Cerebellar nuclear complex (tissue), 1 donor: ENCODE measurements around the gene SEC22A.
A peak's percentile ranks its signal among the peaks of the same experiment; 100 is the strongest.

Source experiments
- DNase-seq, 2 experiments: peaks; one replicate each; lab custom pipeline; 2025; lab: John Stamatoyannopoulos, UW

SEC22A gene

DNA sequence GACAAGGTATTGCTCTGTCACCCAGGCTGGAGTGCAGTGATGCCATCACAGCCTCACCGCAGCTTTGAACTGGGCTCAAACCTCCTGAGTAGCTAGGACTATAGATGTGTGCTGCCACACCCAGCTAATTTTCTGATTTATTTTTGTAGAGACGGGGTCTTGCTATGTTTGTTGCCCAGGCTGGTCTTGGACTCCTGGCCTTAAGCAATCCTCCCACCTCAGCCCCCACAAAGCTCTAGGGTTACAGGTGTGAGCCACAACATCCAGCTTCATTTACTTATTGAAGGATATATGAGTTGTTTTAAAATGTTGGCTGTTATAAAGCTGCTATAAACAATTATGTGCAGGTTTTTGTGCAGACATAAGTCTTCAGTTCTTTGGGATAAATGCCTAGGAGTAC, 62.2 kb downstream of the SEC22A start:
- DNase-seq = no peak

DNA sequence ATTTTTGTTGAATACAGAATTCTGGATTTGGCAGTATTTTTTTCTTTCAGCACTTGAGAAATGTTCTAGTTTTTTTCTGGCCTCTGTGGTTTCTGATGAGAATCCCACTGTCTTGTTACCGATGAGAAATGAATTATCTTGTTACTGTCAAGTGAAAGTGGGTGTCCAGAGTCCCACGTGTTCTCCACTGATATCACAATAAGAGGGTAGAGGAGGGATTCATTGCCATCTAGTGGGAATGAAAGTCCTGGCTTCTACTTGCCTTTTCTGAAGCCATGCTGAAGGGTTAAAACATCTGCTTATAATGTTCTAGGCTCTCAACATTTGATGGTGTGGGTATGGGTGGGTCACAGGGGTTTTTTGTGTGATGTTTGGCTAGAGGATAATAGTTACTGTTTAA, 66.1 kb downstream of the SEC22A start:
- no peak for DNase-seq

DNA sequence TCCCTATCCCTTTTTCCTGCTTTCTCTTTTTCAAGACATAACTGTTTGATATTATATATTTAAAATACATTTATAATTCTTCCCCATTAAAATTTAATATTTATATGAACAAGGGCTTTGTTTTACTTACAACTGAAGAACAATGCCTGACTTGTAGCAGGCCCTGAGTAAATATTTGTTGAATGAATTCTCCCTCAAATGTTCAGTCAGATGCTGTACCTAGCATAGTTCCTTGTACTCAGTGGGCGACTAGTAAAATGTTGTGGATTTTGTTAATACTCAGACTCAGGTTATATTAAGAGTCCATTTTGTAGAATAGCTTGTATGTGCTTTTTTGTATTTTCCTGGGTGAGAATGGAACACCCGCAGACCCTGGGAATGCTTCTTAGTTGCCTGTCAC, 69.1 kb downstream of the SEC22A start:
- DNase-seq = no peak

DNA sequence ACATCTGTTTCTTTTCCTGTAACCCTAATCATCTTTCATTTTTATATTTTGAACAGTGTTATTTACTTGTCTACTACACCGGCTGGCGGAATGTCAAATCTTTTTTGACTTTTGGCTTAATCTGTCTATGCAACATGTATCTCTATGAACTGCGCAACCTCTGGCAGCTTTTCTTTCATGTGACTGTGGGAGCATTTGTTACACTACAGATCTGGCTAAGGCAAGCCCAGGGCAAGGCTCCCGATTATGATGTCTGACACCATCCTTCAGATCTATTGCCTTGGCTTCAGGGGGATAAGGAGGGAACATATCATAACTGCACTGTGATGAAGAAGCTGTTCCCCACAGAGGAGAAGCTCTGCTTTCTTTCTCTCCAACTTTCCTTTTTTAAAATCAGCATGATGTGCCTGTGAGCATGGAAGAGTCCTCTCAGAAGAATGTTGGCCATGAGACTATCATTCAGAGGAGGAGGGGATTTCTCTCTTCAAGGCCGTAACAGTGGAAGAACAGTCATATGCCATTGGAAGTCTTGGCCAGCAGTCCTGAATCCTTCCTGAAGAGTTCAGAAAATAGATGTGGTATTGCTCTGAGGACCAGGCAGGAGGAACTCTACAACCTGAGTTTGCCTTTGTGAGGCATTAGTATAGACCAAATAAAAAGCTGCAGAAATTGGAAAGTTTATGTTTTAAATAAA, 69.9 kb downstream of the SEC22A start:
- DNase-seq = no peak

DNA sequence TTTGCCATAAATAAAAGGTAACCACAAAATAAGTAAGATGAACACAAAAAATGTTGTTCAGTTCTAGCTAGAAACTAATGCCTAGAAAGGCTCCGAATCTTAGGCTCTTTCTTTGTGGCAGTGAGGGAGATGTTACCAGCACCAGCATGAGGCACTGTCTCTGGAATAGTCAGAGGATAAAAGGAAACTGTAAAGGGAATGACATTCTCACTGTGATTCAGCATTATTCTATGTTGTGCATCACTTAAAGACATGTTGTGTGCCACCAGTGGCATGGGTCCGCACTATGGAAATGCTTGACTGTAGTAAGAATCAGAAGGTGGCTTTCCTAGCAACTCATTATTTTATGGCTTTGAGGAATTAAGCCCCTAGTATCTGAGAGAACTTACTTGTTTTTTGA, 70.8 kb downstream of the SEC22A start:
- DNase-seq = no peak

DNA sequence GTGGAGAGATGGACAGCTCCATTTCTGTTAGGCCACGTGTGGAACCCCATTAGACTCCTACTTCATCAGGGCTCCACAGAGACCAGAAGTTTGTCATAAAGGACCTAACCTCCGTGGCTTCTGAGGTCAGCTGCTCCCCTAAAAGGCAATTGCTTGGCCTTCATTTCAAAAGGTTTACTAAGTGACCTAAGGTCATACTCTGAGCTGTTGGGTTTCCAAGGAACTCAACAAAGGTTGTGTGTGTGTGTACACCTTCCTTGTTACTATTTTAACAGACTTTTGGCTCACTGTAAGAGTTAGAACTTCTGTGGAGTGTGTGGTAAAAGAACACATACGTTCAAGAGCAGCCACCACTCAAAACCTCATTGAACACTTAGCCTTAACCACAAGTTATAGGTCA, 73.9 kb downstream of the SEC22A start:
- DNase-seq = no peak

DNA sequence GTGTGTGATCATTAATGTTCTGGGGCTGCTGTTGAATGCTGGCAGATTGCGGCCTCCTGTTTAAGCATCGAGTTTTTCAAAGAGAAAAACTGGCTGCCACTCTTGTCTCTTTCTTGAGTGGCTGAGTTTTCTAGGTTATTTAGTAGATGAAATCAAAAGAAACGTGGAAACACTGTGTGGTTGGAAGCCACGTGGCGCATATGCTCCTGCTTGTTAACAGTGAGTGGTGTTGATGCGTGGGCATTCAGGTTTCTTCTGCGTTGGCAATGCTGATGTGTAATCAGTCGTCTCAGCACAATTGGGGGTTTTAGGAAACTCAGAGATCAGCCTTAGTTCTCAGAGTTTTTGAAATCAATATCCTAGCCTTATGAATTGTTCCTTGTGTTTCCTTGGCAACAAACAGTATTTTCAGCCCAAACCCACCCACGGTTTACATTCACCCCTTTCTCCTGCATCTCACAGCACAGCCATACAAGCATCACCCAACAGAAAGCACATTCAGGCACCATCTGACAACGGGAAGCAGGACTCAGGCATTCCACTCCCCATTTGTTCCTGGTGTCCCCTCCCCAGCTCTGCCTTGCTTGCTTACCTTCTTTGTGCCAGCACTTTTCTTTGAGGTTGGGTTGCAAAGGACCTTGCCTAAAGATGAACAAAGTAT, 74.7 kb downstream of the SEC22A start:
- DNase-seq = no peak

DNA sequence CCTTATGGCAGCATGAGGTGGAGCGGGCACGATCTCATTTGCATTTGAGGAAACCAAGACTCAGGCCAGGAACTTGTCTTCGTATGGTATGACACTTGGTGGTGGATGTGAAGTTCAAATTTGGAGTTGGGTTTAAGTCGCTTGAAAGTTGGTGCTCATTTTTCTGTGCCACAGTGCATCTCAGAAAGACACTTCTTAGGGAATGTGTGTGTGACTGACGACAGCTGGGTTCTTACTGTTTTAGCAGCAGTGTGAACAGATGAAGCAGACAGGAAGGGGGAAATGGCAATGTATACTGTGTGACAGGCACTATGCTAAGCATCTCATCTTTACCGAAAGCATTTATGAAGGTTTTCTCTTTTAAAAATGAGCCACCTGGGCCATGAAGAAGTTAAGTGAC, 75.4 kb downstream of the SEC22A start:
- DNase-seq = no peak

DNA sequence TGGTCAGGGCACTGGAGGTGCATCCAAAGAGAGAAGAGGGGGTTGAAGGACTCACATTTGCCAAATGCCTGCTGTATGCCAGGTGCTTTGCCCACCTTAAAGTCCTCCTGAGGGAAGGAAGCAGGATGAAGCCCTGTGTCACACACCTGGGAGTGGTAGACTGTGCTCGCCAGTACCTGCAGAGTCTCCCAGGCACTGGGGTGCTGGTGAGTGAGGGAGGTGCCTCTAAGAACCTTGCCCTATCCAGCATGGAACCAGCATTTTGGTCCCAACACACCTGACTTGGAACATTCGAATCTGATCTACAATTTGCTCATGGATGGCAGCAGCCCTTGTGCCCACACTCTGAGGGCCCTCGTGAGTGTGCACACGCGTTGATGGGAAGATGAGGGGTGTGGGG, 76.7 kb downstream of the SEC22A start:
- no peak for DNase-seq

DNA sequence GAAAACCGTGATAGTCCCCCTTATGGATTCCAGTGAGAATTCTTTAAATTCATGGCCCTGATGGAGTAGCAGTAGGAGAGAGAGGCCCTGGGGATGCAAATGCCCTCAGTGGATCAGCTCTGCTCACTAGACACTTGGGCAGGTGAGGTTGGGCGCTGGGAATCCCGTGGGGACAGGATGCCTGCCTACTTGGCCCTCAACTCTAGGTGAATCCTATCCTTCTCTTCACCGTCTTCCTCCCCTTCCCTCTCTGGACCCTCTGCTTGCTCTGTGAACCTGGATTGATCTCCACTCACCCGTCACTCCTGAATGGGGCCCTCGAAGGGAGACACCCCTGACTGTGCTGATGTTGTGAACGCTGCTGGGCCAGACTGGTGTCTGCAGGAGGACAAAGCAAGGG, 77.4 kb downstream of the SEC22A start:
- DNase-seq = no peak

DNA sequence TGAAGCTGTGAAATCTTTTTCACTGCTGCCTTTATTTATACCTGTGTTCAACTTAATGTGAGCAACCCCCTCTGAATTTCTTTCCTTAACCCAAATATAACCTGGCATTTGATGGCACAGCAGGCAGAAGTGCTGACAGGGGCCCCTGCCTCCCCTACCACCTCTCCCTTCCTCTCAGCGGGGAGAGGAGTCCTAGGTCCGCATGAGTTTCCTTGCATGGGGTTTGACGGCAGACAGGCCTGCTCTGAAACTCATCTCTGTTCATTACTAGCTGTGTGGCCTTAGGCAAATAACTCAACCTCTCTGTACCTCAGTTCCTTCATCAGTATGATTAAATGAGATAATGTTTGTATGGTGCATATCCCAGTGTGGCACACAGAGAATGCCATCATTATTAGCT, 79.7 kb downstream of the SEC22A start:
- DNase-seq = no peak

DNA sequence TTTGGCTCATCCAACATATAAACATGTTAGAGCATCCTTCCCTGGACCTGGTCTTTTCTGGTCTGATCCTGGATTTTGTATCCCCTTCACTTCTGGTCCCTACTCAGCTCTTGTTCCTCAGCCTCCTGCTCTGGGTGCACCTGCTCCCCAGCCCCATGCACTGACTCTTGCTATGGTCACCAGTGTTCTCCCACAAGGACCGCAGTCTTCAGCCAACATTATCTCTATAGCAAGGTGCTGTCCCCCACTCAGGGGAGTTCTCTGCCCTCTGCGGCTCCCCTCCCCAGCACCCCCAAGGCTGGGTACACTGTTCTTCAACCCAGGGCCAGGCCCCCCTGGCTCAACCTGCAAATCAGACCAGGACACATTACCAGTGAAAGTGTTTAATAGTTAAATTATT, 80.2 kb downstream of the SEC22A start:
- DNase-seq = no peak

DNA sequence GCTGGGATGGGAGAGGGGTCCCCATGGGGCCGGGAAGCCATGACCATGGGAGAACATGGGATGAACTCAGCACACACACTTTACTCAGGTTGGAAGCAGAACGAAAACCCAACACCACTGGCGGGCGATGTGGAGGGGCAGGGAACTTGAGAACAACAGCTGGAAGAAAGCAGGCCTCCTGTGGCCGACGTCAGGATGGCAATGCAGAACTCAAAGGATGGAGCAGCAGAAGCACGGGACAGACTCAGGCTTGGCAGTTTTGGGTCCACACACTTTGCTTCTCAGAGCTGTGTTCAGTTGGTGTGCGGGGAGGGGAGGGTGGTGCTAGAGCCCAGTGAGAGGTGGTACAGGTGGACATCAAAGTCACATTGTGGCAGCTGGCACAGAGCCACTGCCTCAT, 80.7 kb downstream of the SEC22A start:
- no peak for DNase-seq

DNA sequence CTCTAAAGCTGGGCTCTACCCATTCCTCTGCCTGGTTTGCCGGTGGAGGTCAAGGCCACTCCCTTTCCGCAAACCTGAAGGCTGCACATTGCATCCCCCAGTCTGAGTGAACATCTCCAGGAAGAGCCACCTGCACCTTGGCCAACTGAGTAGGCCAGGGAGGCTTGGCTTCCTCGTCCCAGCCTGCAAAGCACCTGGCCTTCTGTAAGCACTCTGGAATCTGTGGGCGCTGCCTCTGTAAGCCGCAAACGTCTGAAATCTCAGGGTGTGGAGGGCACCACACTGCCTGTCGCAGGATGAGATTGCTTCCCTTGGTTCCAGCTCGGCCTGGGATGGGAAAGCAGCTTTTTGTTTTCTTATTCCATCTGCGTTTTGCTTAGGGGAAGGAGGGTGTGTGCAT, 81.3 kb downstream of the SEC22A start:
- no peak for DNase-seq

DNA sequence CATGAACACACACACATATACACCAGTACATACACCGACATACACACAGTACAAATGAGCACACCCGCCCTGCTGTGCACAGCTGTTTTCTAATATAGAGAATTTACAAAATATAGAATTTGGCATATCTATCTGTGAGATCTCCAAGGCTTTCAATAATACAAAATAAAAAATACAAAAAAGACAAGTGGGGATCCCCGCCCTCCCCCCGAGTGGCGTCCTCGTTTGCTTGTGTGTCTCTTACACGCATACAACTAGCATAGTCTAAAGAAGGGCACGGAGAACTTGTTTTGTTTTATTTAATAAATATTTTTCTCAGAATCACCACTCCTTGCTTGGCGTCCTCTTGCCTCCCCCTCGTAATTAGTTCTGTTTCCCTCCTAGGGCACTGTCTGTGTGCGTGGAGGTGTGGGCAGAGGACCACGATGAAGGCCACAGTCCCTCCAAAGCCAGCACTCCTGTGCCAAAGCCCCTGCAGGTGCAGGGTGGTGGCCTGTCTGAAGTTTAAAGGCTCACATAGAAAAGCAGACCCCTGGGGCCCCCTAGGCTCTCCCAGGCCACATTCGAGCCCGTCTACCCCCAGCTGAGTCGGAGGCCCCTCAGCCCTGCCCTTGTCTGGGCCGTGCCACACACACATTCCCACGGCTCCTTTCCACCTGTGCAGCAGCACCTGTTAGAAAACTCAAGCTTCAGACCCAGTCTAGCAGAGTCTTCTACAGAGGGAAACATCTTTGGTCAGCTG, 82.1 kb downstream of the SEC22A start:
- DNase-seq = no peak

DNA sequence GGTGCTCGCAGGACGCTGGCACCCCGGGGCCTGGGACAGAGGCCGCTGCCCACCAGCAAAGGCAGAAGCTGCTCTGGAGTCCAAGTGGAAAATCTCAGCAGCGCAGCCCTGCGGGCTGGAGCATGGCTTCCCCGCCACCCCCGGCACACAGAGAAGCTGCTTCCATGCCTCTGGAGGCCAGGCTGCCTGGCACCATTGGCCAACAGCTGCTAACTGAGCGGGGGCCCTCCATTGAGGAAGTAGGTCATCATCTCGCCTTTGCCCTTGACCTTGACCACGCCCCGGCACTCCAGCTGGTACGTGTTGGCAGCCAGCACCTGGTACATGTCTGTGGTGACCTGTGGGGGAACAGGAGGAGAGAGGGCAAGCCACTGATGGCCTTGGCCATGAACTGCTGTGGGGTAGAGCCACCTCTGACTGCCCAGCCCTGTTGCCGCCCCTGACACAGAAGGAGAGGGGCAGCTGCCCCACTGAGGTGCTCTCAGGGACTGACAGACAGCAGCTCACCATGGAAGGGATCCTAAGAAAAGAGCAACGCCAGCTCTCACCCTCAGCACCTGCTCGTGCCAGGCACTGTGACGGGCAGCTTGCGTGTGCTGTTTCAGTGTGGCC, 82.8 kb downstream of the SEC22A start:
- DNase-seq = no peak

DNA sequence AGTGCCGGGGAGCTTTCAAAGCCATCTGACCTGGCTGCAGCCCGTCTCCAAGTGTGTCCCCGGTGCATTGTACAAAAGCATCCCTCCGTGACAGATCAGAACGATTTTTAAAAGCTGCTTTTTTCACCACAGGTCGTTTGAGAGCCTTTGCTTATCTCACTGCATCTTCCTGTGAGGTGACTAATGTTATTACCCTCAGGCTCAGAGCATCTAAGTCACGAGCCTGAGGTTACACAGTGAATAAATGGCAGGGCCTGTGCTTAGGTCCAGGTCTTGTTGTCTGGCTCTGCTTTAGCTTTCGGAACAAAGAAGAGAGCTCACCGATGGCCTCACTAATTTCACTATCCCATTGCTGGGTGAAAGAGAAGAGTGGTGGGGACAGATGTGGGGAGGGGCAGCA, 83.3 kb downstream of the SEC22A start:
- no peak for DNase-seq

DNA sequence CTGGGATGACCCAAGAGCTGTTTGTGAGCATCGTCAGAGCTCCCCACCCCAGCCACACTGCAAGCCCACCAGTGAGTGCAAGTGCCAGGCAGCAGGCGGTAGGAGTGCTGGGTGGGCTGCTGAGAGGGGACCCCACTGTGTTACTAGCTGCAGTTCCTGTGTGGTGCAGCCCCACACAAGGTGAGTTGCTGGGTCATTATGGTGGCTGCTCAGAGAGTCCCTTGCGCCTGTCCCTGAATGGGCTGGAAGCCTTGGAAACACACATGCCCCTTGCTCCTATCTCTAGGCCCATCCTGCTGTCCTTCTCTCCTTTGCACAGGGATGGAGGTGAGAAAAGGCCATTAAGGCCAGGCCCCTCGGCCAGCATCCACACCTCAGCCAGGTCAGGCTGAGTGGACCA, 83.7 kb downstream of the SEC22A start:
- DNase-seq = no peak

DNA sequence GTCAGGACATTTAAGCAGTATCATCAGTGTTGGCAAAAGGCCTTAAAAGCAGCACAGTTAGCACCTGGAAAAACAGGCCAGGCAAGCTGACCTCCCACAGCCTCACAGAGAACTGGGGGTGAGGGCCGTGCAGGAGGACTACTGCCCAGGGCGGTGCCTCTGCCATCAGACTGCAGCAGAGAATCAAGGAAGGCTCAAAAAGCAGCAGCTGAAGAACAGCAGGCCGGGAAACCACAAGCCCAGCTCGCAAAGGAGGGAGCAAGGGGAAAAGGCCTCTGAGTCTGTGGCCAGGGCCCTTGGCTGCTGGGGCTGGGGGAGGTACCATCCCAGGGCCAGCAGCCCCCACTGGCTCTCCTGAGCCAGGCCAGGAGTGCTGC, 84.2 kb downstream of the SEC22A start:
- no peak for DNase-seq

DNA sequence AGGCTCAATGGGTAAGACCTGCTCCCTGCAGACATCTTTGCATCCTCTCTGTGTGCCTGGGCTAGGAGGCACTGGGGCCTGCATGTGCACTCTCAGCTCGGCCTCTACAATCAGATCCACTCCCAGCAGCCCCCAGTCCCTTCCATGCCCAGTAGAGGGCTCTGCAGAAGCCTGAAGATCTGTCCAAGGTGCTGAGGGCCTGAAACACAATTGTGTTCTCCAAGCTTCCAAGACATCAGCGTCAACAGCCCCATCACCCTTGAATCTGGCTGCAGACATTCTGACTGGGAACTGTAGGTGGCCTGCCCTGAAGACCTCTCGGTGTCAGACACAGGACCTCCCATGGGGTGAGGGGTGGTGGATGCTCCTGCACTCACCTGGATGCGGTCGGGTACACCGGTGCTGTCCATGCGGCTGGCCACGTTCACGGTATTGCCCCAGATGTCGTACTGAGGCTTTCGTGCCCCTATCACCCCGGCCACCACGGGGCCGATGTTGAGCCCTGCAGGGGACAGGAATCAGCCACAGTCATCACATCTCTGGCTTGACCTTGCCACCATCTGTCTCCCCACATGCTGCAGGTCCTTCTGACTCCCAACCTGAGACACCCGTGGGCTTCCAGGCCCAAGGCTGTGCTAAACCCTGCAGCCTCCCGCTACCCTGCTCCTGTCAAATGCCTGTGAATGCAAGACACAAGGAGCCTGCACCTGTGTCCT, 84.7 kb downstream of the SEC22A start:
- peak in 1 of 2 experiments; percentile 11 for DNase-seq

DNA sequence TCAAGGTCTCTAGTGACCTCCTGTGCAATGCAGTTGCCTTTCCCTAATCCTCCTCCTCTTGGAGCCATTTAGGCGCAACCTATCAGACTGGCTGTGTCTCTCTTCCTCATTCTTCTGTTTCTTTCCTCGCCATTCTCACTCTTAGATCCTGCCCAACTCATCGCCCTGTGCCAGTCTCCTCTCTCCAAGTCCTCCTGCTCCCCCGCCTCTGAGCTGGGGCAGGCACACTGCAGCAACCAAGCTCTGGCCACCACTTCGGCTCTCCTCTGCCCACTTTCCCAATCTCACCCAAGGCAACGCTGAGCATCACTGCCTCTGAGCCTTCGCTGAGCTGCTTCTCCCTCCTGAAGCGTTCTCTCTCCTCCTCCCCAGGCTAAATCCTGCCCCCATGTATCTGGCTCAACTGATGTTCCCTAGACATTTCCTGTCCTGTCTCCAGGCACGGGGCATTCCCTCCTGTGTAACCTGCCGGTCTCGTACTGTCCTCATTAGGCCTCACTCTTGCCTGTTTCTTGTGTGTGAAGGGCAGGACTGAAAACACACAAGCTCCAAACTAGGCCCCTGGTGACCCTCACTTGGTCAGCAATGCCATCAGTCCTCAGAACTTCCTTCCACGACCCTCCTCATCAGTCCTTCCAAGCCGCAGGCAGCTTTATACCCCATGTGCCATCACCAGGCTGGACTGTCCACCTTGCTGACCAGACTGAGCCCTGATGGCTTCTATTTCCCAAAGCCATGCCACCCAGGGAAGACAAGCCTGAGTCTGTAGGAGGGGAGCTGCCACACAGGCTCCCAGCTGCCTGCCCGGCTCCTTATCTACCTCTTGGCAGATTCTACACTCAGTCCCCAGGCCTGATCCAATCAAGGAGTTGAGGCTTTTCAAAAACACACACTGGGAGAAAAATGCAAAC, 85.6 kb downstream of the SEC22A start:
- DNase-seq = no peak
